ENCODE results near the gene NOC2L.

- TF ChIP-seq ILK (tag; IDR thresholded peaks at IDR 0.05; ENCODE audit: borderline replicate concordance, low read depth) (no peak), TCF7L2 (IDR thresholded peaks at IDR 0.05; ENCODE audit: low read depth, low read length) (no peak), NR2C2 (CRISPR knock-in tag; IDR thresholded peaks at IDR 0.05) (no peak), NR2C2 (tag; IDR thresholded peaks at IDR 0.05) (no peak), ZNF785 (CRISPR knock-in tag; IDR thresholded peaks at IDR 0.05) (no peak), SRSF3 (IDR thresholded peaks at IDR 0.05; ENCODE audit: insufficient read depth, low read length) (no peak), CHD1 (IDR thresholded peaks at IDR 0.05; ENCODE audit: low read length) (peak; percentile 18), CTCF (IDR thresholded peaks at IDR 0.05 in 2 of 3, conservative IDR thresholded peaks at IDR 0.05 in 1 of 3; ENCODE audit: insufficient read depth in 2 of 3, low read depth in 1 of 3, low read length in 3 of 3) (peak in 2 of 3 experiments; percentile 25 to 50; a peak in 3 of 6 replicates), TEAD1 (CRISPR knock-in tag; IDR thresholded peaks at IDR 0.05) (no peak)
Observed at GRCh38 chr1:998995-999724, 40.1 kb upstream of the NOC2L start.
